DMS153 treated with DMSO at 0.1 percent for 48 hours (cell line): ENCODE results near the gene PSME1.
A peak's percentile ranks its signal among the peaks of the same experiment; 100 is the strongest.
"Not testable (repeated sequence)": the region's sequence is repeated elsewhere in the genome, so short reads cannot be mapped to it uniquely, and the experiment has no call there.

Experiments
- DNase-seq: peaks from one replicate; lab custom pipeline; 2025; ENCODE audit not compliant: unreplicated experiment; lab: John Stamatoyannopoulos, UW

Gene PSME1

DNA sequence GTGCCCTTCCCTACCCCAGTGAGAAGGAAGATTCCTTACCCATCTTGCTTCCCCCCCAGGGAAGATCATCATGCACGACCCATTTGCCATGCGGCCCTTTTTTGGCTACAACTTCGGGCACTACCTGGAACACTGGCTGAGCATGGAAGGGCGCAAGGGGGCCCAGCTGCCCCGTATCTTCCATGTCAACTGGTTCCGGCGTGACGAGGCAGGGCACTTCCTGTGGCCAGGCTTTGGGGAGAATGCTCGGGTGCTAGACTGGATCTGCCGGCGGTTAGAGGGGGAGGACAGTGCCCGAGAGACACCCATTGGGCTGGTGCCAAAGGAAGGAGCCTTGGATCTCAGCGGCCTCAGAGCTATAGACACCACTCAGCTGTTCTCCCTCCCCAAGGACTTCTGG is 32.5 kb upstream of the PSME1 start:
- no peak for DNase-seq

GRCh38 chr14:24105609-24106239 is 30.3 kb upstream of the PSME1 start:
- not testable (repeated sequence) for DNase-seq

DNA sequence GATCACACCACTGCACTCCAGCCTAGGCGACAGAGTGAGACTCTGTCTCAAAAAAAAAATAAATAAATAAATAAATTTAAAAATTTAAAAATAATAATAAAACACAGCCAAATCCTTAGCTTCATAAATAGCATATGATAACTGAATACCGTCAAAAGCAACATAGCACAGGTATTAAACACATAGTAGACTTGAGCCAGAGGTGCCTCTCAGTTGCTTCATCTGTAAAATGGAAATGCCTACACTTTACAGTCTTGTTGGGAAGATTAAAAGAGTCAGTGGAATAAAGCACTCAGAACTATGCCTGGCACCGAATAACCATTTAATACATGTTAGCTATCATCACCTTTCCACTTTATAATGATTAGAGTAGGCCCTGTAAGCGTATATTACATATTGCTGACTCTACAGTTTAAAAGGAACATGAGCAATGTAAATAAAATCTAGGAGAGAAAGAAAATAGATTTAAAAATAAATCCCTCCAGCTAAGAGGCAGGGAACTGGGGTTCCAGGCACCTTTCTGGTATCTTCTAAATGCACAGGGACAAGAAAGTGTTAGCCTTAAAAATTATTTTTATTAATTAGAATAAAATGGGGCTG is 29.2 kb upstream of the PSME1 start:
- DNase-seq, result no peak

GRCh38 chr14:24108336-24108874 is 27.6 kb upstream of the PSME1 start:
- DNase-seq, result no peak

GRCh38 chr14:24110060-24110459 is 25.9 kb upstream of the PSME1 start:
- no peak for DNase-seq

GRCh38 chr14:24110523-24110922 is 25.5 kb upstream of the PSME1 start:
- DNase-seq, result no peak

DNA sequence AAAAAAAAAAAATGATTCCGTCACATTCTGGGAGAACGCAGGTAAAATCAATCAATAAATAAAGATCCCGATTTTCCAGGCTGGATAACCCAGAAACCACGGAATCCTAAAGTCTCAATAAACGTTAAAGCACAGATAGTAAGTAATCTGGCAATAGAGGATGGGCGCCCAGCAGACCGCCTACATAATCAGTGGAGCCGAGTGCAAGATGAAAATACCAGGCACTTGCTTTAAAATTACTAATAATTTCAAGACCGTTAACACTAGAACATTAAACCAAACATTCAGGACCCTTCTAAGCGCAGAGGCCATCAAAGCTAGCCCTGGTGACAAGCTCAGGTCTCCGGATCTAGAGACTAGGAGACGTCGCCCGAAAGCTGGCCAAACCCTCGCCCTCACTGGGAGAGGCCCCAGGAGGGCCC is 22.6 kb upstream of the PSME1 start:
- no peak for DNase-seq

- peak; percentile 74 for DNase-seq
These were observed 22.0 kb upstream of the PSME1 start for GRCh38 chr14:24113801-24114531.

- peak; percentile 98 for DNase-seq
These were observed 21.2 kb upstream of the PSME1 start, which contains the start of the genes DCAF11 and NRL for GRCh38 chr14:24114532-24115421. Gene DCAF11 (plus strand): TSS chr14:24114777. CDS start chr14:24115595, 818 bp downstream. Gene NRL (minus strand): TSS chr14:24114949. CDS start chr14:24082848, 32,101 bp downstream.

DNA sequence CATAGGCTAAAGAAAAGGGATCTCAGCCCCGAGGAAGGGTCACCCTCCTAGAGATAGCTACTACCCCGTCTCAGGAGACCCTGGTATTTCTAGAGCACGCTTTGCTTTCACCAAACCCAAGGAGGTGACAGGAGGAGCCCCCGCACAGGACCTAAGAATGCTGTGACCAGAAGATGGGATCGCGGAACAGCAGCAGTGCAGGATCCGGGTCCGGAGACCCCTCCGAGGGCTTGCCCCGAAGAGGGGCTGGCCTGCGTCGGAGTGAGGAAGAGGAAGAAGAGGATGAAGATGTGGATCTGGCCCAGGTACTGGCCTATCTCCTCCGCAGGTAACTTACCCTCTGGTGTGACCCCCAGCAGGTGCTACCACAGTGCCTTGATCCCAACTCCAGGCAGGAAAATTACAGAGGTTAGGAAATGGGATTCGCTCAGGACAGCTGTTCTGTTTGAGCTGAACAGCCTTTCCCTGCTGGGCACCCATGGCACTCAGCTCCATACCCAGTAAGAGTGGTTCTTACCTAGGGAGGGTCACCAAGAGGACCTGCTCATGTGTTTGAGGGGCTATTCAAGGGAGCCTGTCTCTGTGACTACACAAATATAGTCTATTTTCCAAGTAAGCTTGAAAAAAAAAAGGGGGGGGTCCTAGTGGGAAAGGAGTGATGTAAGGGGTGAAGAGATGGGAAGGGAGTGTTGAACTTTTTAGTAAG is 20.4 kb upstream of the PSME1 start:
- DNase-seq, result no peak

- DNase-seq, result no peak
These were observed 19.7 kb upstream of the PSME1 start for GRCh38 chr14:24116128-24116814.

DNA sequence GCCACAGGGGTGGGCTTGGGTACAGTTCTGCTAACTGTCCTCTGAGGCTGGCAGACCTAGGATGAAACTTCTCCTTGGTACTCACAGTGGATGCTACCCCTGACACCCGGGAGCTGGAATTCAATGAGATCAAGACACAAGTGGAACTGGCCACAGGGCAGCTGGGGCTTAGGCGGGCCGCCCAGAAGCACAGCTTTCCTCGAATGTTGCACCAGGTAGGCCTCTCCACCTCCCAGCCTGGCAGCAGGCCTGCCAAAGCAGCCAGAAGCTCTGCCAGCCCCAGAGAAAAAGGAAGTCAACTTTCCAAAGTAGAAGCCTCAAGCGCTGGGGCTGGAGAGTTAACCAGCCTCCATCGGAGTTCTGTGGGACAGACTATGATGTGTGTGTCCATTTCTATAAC is 18.8 kb upstream of the PSME1 start:
- DNase-seq, result no peak

DNA sequence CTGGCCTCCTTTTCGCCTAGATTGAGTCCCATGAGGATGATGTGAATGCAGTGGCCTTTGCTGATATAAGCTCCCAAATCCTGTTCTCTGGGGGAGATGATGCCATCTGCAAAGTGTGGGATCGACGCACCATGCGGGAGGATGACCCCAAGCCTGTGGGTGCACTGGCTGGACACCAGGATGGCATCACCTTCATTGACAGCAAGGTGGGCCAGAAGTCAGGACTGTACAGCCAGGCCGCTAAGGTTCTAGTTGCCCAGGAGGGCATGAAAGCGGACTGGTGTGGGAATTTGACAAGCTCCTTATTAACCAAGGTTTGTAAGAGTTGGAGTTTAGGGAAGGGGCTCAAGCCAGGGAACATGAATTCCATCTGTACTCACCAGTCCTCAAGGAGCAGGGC is 16.3 kb upstream of the PSME1 start:
- no peak for DNase-seq

DNA sequence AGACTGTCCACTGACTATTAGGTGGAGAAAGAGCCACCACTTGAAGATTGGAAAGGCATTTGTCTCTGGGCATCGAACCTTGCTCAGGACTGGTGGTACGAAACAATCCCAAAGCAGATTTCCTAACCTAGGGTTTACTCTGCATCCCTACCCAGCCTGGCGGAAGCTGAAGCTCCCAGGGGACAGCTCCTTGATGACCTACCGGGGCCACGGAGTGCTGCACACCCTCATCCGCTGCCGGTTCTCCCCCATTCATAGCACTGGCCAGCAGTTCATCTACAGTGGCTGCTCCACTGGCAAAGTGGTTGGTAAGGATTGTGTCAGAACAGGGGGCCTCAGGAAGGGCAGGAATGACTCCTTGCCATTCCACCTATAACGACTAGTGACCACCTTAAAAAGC is 14.8 kb upstream of the PSME1 start:
- DNase-seq, result no peak

DNA sequence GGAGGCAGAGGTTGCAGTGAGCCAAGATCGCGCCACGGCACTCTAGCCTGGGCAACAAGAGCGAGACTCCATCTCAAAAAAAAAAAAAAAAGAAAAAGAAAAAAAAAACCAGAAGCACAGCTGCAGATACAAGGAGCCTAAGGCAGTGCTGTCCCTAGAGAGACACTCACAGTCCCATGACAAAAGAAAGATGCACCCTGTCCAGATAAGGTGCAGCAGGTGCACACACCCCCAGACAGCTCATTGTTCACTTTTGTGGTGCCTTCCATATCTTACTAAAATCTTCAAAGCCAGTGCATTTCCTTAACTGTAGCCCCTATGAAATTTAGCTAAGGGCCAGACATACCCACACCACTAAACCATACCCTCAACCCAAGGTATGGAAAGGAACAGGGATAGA is 13.6 kb upstream of the PSME1 start:
- DNase-seq, result no peak

DNA sequence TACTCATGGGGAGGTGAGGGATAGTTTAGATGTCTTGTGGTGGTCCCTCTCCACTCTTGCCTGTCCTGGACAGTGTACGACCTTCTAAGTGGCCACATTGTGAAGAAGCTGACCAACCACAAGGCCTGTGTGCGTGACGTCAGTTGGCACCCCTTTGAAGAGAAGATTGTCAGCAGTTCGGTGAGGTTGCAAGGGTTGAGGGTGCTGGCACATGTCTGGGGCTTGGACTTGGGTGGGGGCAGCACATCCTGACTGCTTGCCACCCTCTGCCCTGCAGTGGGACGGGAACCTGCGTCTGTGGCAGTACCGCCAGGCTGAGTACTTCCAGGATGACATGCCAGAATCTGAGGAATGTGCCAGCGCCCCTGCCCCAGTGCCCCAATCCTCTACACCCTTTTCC is 13.1 kb upstream of the PSME1 start:
- no peak for DNase-seq

DNA sequence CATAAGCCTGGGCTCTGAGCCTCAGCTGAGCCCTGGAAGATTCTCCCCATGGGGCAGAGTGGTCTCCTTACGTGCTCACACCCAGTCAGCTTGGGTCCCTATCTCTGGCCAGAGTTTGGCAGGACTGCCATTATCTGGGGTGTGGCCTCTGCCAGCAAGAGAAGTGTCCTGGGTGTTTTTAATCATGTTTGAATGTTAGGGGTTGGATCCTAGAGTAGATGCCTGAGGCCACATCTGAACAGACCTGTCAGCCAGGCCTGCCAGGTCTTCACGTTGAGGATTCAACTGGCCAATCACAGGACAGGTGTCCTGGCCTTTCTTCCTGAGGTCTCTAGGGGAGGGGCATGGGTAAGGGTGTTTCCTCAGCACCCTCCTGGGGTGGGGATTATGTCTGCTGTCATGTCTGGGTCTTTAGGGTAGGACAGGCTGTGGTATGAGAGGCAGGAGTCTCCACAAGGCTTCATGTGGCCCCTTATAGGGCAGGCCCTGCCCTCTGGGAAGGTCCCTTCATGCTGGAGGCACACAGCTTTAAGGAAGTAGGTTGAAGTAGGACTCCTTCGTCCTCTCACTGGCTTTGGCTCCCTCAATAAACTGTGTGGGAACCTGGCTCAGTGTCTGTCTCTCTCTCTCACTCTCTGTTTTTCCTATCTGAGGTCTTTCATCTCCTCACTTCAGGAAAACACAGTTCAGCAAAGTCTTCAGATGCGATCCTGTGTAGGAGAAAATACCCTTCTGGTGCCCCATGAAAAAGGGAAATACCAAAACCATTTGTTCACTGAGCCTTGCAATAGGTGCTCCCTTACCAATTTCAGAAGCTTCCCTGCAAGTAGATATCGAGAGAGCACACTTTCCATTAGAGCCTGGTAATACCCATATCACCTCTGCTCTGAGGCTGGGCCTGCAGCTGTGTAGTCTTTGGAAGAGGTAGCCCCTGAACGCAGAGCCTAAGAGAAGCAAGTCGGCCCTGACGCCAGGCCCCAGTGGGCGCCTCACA is 12.3 kb upstream of the PSME1 start:
- no peak for DNase-seq

- no peak for DNase-seq
These were observed 9.1 kb upstream of the PSME1 start for GRCh38 chr14:24126939-24127338.

DNA sequence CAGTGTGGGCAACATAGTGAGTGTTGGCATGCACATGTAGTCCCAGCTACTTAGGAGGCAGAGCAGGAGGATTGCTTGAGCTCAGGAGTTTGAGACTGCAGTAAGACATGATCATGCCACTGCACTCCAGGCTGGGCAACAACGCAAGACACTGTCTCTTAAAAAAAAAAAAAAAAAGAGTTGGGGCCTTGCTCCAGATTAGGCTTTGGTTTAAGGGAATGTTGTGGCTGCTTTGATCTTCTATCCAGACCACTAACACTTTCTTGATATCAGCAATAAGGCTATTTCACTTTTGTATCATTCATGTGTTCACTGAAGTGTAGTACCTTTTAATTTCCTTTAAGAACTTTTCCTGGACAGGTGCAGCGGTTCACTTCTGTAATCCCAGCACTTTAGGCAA is 8.3 kb upstream of the PSME1 start:
- no peak for DNase-seq
